Esophagus muscularis mucosa (tissue), 3 donors: ENCODE results near the gene GNA15.

Experiments used
- CTCF ChIP-seq, 3 experiments: fragments of 200-600 bp in 2 of 3; fragments of 450-650 bp in 1 of 3; sonication (generic) in 2 of 3; IDR thresholded peaks; one replicate each; pipeline ENCODE4 v1.5.1; 2017 to 2019; ENCODE audit warnings: antibody characterized with exemption in 3 of 3, mild to moderate bottlenecking in 2 of 3, moderate library complexity in 1 of 3
- POLR2A ChIP-seq: fragments of 450-650 bp; IDR thresholded peaks from one replicate; pipeline ENCODE4 v1.6.1; 2017; ENCODE audit warnings: antibody characterized with exemption, moderate library complexity, mild to moderate bottlenecking, low read depth
- POLR2AphosphoS5 ChIP-seq, 2 donors: sonication (generic); formaldehyde crosslinking; IDR thresholded peaks; one replicate each; pipeline ENCODE4 v1.6.1; 2017; ENCODE audit warnings: antibody characterized with exemption in 2 of 2

- TF ChIP-seq CTCF (IDR thresholded peaks at IDR 0.05) = no peak
- no peak for TF ChIP-seq POLR2A
- TF ChIP-seq POLR2AphosphoS5 (IDR thresholded peaks at IDR 0.05) = no peak
Measured at GRCh38 chr19:3104708-3104983, 31.2 kb upstream of the GNA15 start.
